Adrenal gland (tissue), 5 donors: ENCODE measurements around the gene NR5A1.

Experiments used
- POLR2A ChIP-seq, 2 donors: fragments of 450-650 bp; IDR thresholded peaks; one replicate each; pipeline ENCODE4 v1.6.1; 2017; ENCODE audit warnings: antibody characterized with exemption in 2 of 2, mild to moderate bottlenecking in 2 of 2, moderate library complexity in 1 of 2
- TF ChIP-seq, protein P1 (sequence below), 6 experiments: fragments of 450-650 bp in 4 of 6; fragments of 200-600 bp in 2 of 6; sonication (generic) in 1 of 6; IDR thresholded peaks; 1 replicate in 5 of 6; 2 replicates in 1 of 6; pipeline versions ENCODE4 v1.5.1 to v1.8.0; 2016 to 2021; ENCODE audit warnings: antibody characterized with exemption in 6 of 6, mild to moderate bottlenecking in 2 of 6, moderate library complexity in 1 of 6
- donor health status: DM: no; HTN: no; CAD: no.

DNA sequence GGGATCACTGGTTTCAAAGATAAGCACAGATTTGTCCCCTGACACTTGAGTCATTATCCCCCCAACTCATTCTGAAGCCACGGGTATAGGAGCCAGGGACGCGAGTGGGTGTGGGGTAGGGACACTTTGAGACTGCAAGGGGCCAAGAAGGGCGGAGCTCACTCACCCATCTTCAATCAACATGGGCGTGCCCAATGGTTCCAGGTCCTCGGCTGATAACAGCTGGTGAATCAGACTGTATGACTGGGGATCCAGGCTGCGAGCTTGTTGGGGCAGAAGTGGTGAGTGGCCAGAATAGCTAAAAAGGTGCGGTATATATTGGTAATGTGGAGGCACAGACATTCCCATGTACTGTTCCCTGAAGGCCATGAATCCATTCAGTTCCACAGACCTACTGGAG, 30.7 kb upstream of the NR5A1 start:
- TF ChIP-seq, protein P1, sequence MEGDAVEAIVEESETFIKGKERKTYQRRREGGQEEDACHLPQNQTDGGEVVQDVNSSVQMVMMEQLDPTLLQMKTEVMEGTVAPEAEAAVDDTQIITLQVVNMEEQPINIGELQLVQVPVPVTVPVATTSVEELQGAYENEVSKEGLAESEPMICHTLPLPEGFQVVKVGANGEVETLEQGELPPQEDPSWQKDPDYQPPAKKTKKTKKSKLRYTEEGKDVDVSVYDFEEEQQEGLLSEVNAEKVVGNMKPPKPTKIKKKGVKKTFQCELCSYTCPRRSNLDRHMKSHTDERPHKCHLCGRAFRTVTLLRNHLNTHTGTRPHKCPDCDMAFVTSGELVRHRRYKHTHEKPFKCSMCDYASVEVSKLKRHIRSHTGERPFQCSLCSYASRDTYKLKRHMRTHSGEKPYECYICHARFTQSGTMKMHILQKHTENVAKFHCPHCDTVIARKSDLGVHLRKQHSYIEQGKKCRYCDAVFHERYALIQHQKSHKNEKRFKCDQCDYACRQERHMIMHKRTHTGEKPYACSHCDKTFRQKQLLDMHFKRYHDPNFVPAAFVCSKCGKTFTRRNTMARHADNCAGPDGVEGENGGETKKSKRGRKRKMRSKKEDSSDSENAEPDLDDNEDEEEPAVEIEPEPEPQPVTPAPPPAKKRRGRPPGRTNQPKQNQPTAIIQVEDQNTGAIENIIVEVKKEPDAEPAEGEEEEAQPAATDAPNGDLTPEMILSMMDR (IDR thresholded peaks at IDR 0.05) = no peak
- no peak for TF ChIP-seq POLR2A (IDR thresholded peaks at IDR 0.05)
